ENCODE data around the gene TNKS1BP1. TPM values are rescaled to one million over a fixed set of nuclear protein-coding genes. Genes with fewer than 3 reads are reported as not detected.

TNKS1BP1 gene
- total RNA-seq, 4 donors from 2014 or later = 98.5 to 165 (median 125) TPM

GRCh38 chr11:57359896-57360690, 35.3 kb upstream of the TNKS1BP1 start:
- TF ChIP-seq POLR2A (IDR thresholded peaks at IDR 0.05) (no peak), CTCF (IDR thresholded peaks at IDR 0.05 in 4 of 5, conservative IDR thresholded peaks at IDR 0.05 in 1 of 5) (no peak)
- no peaks in the 10 kb centered on the region for H3K9me3 ChIP-seq
- peak overlapping the region; percentile 14 to 64 (median 34) for H3K27ac ChIP-seq
- no peaks in the 10 kb centered on the region for H3K36me3 ChIP-seq
- DNase-seq (peak in 1 of 2 donors; percentile 46), ATAC-seq (peak; percentile 84 to 91)
- no peaks in the 10 kb centered on the region for H3K27me3 ChIP-seq
- in situ Hi-C loops (cut with MboI; ENCODE audit: low sequenced_read_pairs in 4 of 4) (loop anchor here in 2 of 4 donors (25.0 kb wide), 2 partner anchors 248 to 523 kb away; no protein-coding TSS in a partner anchor), intact Hi-C loops (cut with DNase I; ENCODE audit: low total_unique reads) (loop anchor here (10.0 kb wide), 1 partner anchor 245 kb away; no protein-coding TSS in a partner anchor)
- no peak overlapping the region for H3K4me3 ChIP-seq
- H3K4me1 ChIP-seq = peaks cover 3 to 11% of the 10 kb centered on the region in 2 donors

- no peak for TF ChIP-seq POLR2A (IDR thresholded peaks at IDR 0.05)
- no peak for TF ChIP-seq CTCF (IDR thresholded peaks at IDR 0.05 in 4 of 5, conservative IDR thresholded peaks at IDR 0.05 in 1 of 5)
- Histone ChIP-seq H3K4me3 (no peak overlapping the region), H3K36me3 (no peaks in the 10 kb centered on the region), H3K4me1 (peaks cover 3 to 11% of the 10 kb centered on the region in 2 donors), H3K9me3 (no peaks in the 10 kb centered on the region), H3K27ac (peak overlapping the region in 2 of 4 donors; percentile 24 to 64), H3K27me3 (no peaks in the 10 kb centered on the region)
- ATAC-seq = no peak
- DNase-seq = no peak
- intact Hi-C loops (cut with DNase I; ENCODE audit: low total_unique reads) (loop anchor here (10.0 kb wide), 1 partner anchor 245 kb away; no protein-coding TSS in a partner anchor), in situ Hi-C loops (cut with MboI; ENCODE audit: low sequenced_read_pairs in 4 of 4) (loop anchor here in 2 of 4 donors (25.0 kb wide), 2 partner anchors 247 to 522 kb away; no protein-coding TSS in a partner anchor)
These were observed 34.6 kb upstream of the TNKS1BP1 start for GRCh38 chr11:57359396-57359795.

GRCh38 chr11:57358991-57359390, 34.2 kb upstream of the TNKS1BP1 start:
- H3K27me3 ChIP-seq = no peaks in the 10 kb centered on the region
- no peaks in the 10 kb centered on the region for H3K9me3 ChIP-seq
- H3K36me3 ChIP-seq = no peaks in the 10 kb centered on the region
- TF ChIP-seq POLR2A (IDR thresholded peaks at IDR 0.05) = no peak
- TF ChIP-seq CTCF (IDR thresholded peaks at IDR 0.05 in 4 of 5, conservative IDR thresholded peaks at IDR 0.05 in 1 of 5) = no peak
- intact Hi-C loops (cut with DNase I; ENCODE audit: low total_unique reads) (loop anchor here (10.0 kb wide), 1 partner anchor 244 kb away; no protein-coding TSS in a partner anchor), in situ Hi-C loops (cut with MboI; ENCODE audit: low sequenced_read_pairs in 4 of 4) (loop anchor here in 2 of 4 donors (25.0 kb wide), 2 partner anchors 247 to 522 kb away; no protein-coding TSS in a partner anchor)
- no peak overlapping the region for H3K4me3 ChIP-seq
- DNase-seq (no peak), ATAC-seq (no peak)
- H3K4me1 ChIP-seq = peaks cover 3 to 11% of the 10 kb centered on the region in 2 donors
- H3K27ac ChIP-seq = peak overlapping the region in 2 of 4 donors; percentile 24 to 64

- DNase-seq = no peak
- no peaks in the 10 kb centered on the region for H3K27me3 ChIP-seq
- no peaks in the 10 kb centered on the region for H3K36me3 ChIP-seq
- peak overlapping the region in 3 of 4 donors; percentile 24 to 64 (median 43) for H3K27ac ChIP-seq
- no peak overlapping the region for H3K4me3 ChIP-seq
- peaks cover 3 to 11% of the 10 kb centered on the region in 2 donors for H3K4me1 ChIP-seq
- TF ChIP-seq CTCF (IDR thresholded peaks at IDR 0.05 in 4 of 5, conservative IDR thresholded peaks at IDR 0.05 in 1 of 5) = no peak
- no peak for TF ChIP-seq POLR2A (IDR thresholded peaks at IDR 0.05)
- intact Hi-C loops (cut with DNase I; ENCODE audit: low total_unique reads) (loop anchor here (10.0 kb wide), 1 partner anchor 244 kb away; no protein-coding TSS in a partner anchor), in situ Hi-C loops (cut with MboI; ENCODE audit: low sequenced_read_pairs in 4 of 4) (loop anchor here in 2 of 4 donors (25.0 kb wide), 2 partner anchors 246 to 521 kb away; no protein-coding TSS in a partner anchor)
- no peaks in the 10 kb centered on the region for H3K9me3 ChIP-seq
- ATAC-seq = peak in 1 of 2 donors; percentile 57
These were observed 33.8 kb upstream of the TNKS1BP1 start for GRCh38 chr11:57358543-57358961.

All from gastrocnemius medialis (tissue), 4 donors.